KMS-11 (cell line): Measurements from ENCODE around the gene VARS2.
A peak's percentile ranks its signal among the peaks of the same experiment; 100 is the strongest.
"Not testable (repeated sequence)": the region's sequence is repeated elsewhere in the genome, so short reads cannot be mapped to it uniquely, and the experiment has no call there.

Source experiments
- H2AFZ ChIP-seq: fragments of 200-600 bp; sonication (generic); 2 replicates; pipeline ENCODE4 v1.6.1; 2016; ENCODE audit warnings: antibody characterized with exemption, mixed run types, low read depth
- H3K27ac ChIP-seq: fragments of 200-600 bp; sonication (generic); 2 replicates; pipeline ENCODE4 v1.6.1; 2016; ENCODE audit warnings: mild to moderate bottlenecking, mixed run types
- H3K27me3 ChIP-seq: fragments of 200-600 bp; sonication (generic); 2 replicates; pipeline ENCODE4 v1.6.1; 2017; ENCODE audit warnings: mild to moderate bottlenecking, low read depth, mixed run types, moderate library complexity; ENCODE audit not compliant: insufficient read depth
- H3K36me3 ChIP-seq: fragments of 200-600 bp; sonication (generic); 2 replicates; pipeline ENCODE4 v1.6.1; 2017; ENCODE audit warnings: mild to moderate bottlenecking, mixed run types; ENCODE audit not compliant: insufficient read depth
- H3K4me1 ChIP-seq: fragments of 200-600 bp; sonication (generic); 2 replicates; pipeline ENCODE4 v1.6.1; 2016; ENCODE audit warnings: mild to moderate bottlenecking, low read depth, mixed run types; ENCODE audit not compliant: poor library complexity, severe bottlenecking
- H3K4me2 ChIP-seq: fragments of 200-600 bp; sonication (generic); 2 replicates; pipeline ENCODE4 v1.7.0; 2016; ENCODE audit warnings: mild to moderate bottlenecking, mixed run types
- H3K4me3 ChIP-seq: fragments of 200-600 bp; sonication (generic); IDR thresholded peaks from 2 replicates; pipeline ENCODE4 v1.6.1; 2017; ENCODE audit warnings: low read depth, low read length, mixed read lengths; ENCODE audit not compliant: insufficient read depth
- H3K79me2 ChIP-seq: fragments of 200-600 bp; sonication (generic); 2 replicates; pipeline ENCODE4 v1.6.1; 2016; ENCODE audit warnings: low read depth, mixed run types; ENCODE audit not compliant: insufficient read depth
- H3K9ac ChIP-seq: fragments of 200-600 bp; sonication (generic); 2 replicates; pipeline ENCODE4 v1.6.1; 2016; ENCODE audit warnings: mild to moderate bottlenecking, mixed run types
- H4K20me1 ChIP-seq: fragments of 200-600 bp; sonication (generic); 2 replicates; pipeline ENCODE4 v1.6.1; 2016; ENCODE audit warnings: mild to moderate bottlenecking, mixed run types; ENCODE audit not compliant: insufficient read depth
- TF ChIP-seq, protein P1 (sequence below): fragments of 200-600 bp; sonication (generic); conservative IDR thresholded peaks from 2 replicates; pipeline ENCODE4 v1.6.1; 2017; ENCODE audit warnings: low read depth, mild to moderate bottlenecking, antibody characterized with exemption, low read length, moderate library complexity, mixed read lengths

VARS2 gene

DNA sequence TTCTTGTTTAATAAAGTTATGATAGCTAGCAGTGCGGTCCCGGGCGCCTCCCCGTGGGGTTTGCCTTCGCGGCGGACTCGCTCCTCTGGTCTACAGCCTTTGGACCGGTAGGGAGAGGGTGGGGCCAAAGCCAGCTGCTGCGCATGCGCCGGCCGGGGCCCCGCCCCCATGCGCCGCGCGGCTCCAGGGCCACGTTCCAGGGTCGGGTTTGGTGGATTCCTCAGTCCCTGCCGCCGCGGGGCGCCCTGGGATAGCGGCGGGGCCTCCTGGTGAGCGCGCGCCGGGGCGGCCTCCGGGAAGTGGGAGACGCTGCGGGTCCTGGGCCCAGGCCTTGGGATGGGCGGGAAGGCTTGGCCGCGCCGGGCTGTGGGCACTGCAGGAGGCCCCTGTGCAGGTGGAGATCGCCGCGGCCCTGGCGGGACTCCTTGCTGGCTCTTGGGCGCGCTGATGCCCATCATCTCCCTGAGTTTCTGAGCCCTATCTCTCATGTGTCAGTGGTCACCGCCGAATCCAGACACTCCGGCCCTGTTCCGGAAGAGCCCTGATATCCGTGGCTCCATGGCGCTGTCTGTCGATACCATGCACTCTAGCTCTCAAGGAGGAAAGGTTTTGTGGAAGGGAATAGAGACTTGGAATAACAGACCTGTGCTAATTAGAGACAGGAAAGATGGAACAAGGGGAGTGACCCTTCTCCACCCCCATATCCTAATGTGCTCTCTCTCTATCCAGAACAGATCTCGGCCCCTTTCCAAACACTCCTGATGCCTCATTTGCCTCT lies at the start of gene VARS2:
Gene VARS2, plus strand, starts transcription at position 163 of the 778 bp plus-strand sequence. Its CDS starts 599 bp downstream, at position 762.
- Histone ChIP-seq H3K4me1 (peaks cover 19% of the 10 kb centered on the region), H2AFZ (peak within 1 kb of the TSS; percentile 70)

DNA sequence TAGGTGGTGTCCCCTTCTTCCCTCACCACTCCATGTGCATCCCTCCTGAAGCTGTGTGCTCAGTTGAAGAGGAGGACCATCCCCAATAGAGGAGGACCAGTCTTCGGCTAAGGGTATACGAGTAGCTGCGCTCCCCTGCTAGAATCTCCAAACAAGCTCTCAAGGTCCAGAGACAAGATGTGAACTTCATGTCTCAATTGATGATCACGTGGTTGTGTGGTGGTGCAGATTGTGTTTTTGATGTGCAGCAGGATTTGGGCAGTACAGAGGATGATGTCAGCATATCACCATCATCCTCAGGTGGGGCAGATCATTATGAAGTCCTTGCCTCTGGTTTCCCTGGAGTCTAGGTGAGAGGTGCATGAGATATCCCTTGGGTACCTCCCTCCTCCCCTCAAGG lies 49.7 kb upstream of the VARS2 start:
- H4K20me1 ChIP-seq: no peaks in the 10 kb centered on the region
- H2AFZ ChIP-seq: no peak overlapping the region
- no peak overlapping the region for H3K4me3 ChIP-seq
- no peaks in the 10 kb centered on the region for H3K36me3 ChIP-seq
- no peak overlapping the region for H3K27ac ChIP-seq
- H3K4me1 ChIP-seq: no peaks in the 10 kb centered on the region
- H3K27me3 ChIP-seq: no peaks in the 10 kb centered on the region
- TF ChIP-seq, protein P1, sequence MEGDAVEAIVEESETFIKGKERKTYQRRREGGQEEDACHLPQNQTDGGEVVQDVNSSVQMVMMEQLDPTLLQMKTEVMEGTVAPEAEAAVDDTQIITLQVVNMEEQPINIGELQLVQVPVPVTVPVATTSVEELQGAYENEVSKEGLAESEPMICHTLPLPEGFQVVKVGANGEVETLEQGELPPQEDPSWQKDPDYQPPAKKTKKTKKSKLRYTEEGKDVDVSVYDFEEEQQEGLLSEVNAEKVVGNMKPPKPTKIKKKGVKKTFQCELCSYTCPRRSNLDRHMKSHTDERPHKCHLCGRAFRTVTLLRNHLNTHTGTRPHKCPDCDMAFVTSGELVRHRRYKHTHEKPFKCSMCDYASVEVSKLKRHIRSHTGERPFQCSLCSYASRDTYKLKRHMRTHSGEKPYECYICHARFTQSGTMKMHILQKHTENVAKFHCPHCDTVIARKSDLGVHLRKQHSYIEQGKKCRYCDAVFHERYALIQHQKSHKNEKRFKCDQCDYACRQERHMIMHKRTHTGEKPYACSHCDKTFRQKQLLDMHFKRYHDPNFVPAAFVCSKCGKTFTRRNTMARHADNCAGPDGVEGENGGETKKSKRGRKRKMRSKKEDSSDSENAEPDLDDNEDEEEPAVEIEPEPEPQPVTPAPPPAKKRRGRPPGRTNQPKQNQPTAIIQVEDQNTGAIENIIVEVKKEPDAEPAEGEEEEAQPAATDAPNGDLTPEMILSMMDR: no peak
- H3K4me2 ChIP-seq: no peak overlapping the region
- H3K79me2 ChIP-seq: no peaks in the 10 kb centered on the region
- H3K9ac ChIP-seq: no peak overlapping the region

More for the DNA sequence above, at the start of gene VARS2:
- H3K9ac ChIP-seq: peak within 1 kb of the TSS; percentile 72
- H3K79me2 ChIP-seq: no peaks in the 10 kb centered on the region
- H3K27me3 ChIP-seq: no peaks in the 10 kb centered on the region
- H3K4me3 ChIP-seq: peak within 1 kb of the TSS; percentile 40
- TF ChIP-seq, protein P1: no peak
- H3K27ac ChIP-seq: peak within 1 kb of the TSS; percentile 43
- H3K4me2 ChIP-seq: peak within 1 kb of the TSS; percentile 98
- H3K36me3 ChIP-seq: no peaks in the 10 kb centered on the region
- no peaks in the 10 kb centered on the region for H4K20me1 ChIP-seq

DNA sequence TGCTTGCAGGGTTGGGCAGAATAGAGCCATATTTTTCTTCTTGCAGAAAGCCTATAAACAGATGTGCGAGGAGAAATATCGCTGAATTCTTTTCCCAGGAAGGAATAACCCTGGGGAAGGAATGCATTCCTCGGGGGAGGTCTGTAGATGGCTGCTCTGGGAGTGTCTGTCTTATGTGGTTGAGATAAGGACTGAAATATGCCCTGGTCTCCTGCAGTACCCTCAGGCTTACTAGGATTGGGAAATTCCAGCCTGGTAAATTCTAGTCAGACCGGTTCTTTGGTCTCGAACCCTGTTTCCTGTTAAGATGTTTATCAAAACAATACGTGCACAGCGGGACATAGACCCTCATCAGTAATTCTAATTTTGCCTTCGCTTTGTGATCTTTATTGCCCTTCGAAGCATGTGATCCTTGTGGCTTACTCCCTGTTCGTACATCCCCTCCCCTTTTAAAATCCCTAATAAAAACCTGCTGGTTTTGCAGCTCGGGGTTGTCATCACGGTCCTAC lies 44.7 kb upstream of the VARS2 start:
- H3K27ac ChIP-seq, H3K36me3 ChIP-seq: not testable (repeated sequence)

DNA sequence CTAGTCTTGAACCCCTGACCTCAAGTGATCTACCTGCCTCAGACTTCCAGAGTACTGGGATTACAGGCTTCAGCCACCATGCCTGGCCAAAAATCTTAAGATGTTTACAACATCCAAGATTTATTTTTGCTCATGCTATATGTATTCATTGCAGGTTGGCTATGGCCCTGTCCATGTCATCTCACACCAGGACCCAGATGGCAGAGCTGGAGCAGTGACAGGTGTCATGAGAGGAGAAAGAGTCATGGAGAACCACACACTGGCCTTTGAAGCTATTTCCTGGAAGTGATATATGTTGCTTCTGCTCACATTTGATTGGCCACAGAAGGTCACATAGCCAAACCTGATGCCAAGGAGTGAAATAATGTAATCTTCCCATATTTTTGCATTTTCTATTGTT lies 43.5 kb upstream of the VARS2 start:
- Histone ChIP-seq H3K27ac (no peak overlapping the region), H3K4me1 (no peaks in the 10 kb centered on the region), H4K20me1 (no peaks in the 10 kb centered on the region), H3K27me3 (no peaks in the 10 kb centered on the region), H3K9ac (no peak overlapping the region), H3K79me2 (no peaks in the 10 kb centered on the region), H3K4me2 (no peak overlapping the region), H3K4me3 (no peak overlapping the region), H3K36me3 (no peaks in the 10 kb centered on the region), H2AFZ (no peak overlapping the region)
- TF ChIP-seq, protein P1: no peak

More for the DNA sequence above, 44.7 kb upstream of the VARS2 start:
- not testable (repeated sequence) for H3K9ac ChIP-seq, H3K4me1 ChIP-seq, H3K79me2 ChIP-seq, H4K20me1 ChIP-seq, H2AFZ ChIP-seq, H3K4me3 ChIP-seq, H3K4me2 ChIP-seq, H3K27me3 ChIP-seq
